NCI-H2196 (cell line): Measurements from ENCODE around the gene SLC25A34.

Source experiments
- DNase-seq: peaks from one replicate; lab custom pipeline; 2025; ENCODE audit not compliant: unreplicated experiment; lab: John Stamatoyannopoulos, UW

The SLC25A34 gene

GRCh38 chr1:15733218-15733725, 2.8 kb upstream of the SLC25A34 start:
- no peak for DNase-seq

GRCh38 chr1:15733726-15734226, 2.3 kb upstream of the SLC25A34 start:
- no peak for DNase-seq

- DNase-seq, result no peak
These were observed 1.8 kb upstream of the SLC25A34 start for GRCh38 chr1:15734296-15734695.

- no peak for DNase-seq
These were observed 1.2 kb upstream of the SLC25A34 start for GRCh38 chr1:15734901-15735300.

- no peak for DNase-seq
These were observed 587 bp upstream of the SLC25A34 start for GRCh38 chr1:15735304-15736037.

GRCh38 chr1:15736892-15737261, 819 bp downstream of the SLC25A34 start:
- no peak for DNase-seq

GRCh38 chr1:15737324-15738319, 1.6 kb downstream of the SLC25A34 start:
- no peak for DNase-seq

GRCh38 chr1:15738416-15739113, 2.5 kb downstream of the SLC25A34 start:
- no peak for DNase-seq

- DNase-seq, result no peak
These were observed 3.2 kb downstream of the SLC25A34 start for GRCh38 chr1:15739259-15739658.

- no peak for DNase-seq
These were observed 3.7 kb downstream of the SLC25A34 start for GRCh38 chr1:15739745-15740144.

GRCh38 chr1:15740924-15741850, 5.1 kb downstream of the SLC25A34 start:
- peak; percentile 89 for DNase-seq

GRCh38 chr1:15742339-15742801, 6.3 kb downstream of the SLC25A34 start, which contains the start of gene TMEM82:
TSS of gene TMEM82 (plus strand) at chr1:15742499. CDS start at chr1:15742560, 61 bp downstream.
- no peak for DNase-seq

GRCh38 chr1:15744122-15744679, 8.1 kb downstream of the SLC25A34 start:
- DNase-seq, result no peak

- no peak for DNase-seq
These were observed 11.3 kb downstream of the SLC25A34 start for GRCh38 chr1:15747378-15747777.

GRCh38 chr1:15748264-15748663, 12.2 kb downstream of the SLC25A34 start:
- no peak for DNase-seq

GRCh38 chr1:15748690-15749398, 12.8 kb downstream of the SLC25A34 start:
- no peak for DNase-seq

- no peak for DNase-seq
These were observed 13.6 kb downstream of the SLC25A34 start for GRCh38 chr1:15749399-15750291.

GRCh38 chr1:15750924-15751323, 14.9 kb downstream of the SLC25A34 start:
- no peak for DNase-seq
